Measurements from ENCODE around the gene TLL2.

The TLL2 gene

DNA sequence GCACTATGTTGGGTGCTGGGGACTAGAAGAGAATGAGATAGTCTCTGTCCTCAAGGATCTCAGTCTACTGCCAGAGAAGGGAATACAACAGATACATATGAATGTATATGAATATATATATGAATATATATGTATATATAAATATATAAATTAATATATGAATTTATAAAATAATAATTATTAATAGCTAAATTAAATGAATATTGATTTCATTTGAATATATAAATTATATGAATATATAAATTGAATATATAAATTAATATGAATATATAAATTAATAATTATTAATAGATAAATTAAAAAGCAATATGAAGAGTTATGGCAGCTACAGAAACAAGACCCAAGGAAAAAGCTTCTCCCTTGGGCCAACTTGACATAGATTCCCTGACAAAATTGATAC is 95.1 kb downstream of the TLL2 start:
- DNase-seq, result no peak

GRCh38 chr10:96417441-96417840 is 96.3 kb downstream of the TLL2 start:
- DNase-seq, result no peak

- no peak for DNase-seq
These were observed 97.1 kb downstream of the TLL2 start for GRCh38 chr10:96416643-96417042.

- no peak for DNase-seq
These were observed 97.7 kb downstream of the TLL2 start for GRCh38 chr10:96415891-96416554.

DNA sequence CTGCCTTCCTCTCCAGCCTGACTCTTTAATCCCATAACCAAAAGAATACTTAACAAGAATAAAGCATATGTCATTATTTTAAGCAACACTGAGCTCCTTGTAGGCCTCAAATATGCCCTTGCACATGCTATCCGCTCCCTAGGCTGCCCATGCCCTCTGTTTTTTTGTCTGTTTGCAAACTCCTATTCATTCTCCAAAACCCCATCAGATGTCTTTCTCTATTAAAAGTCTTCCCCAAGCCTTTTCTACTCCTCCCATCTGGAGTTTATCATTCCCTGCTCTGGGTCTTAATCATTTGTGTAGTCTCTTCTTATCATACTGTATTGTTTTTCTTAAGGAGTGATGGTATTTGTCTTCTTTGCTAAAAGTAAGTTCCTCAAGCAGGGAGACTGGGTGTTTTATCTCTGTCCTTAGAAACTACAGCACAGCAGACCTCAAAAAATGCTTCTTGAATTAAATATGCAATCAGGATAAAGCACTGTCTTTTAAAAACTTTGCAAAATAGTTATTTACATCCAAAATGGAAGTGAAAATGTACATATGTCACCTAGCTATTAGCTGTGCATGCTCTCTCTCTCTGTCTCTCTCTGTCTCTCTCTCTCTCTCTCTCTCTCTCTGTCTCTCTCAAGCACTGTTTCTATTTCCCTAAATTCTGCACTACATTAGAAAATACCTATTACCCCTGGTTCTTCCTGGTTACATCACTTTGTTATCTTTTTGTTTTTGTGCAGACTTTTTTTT is 98.4 kb downstream of the TLL2 start:
- no peak for DNase-seq

DNA sequence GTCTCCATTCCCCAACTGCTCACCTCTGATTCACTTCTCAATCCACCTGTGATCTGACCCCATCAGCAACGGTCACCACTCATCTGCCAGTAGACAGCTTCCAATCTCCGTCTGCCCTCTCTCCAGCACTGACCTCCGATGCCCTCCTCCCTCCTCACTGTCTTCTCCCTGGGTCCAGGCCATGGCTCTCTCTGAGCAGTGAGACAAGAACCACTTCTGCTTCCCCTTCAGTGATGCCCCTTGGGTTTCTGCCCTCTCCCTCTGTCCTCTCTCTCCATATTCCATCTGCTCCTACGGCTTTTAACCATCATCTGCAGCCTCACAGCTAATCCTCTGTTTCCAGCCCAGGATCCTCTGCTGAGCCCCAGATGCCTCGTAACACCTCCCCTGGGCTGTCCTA is 99.4 kb downstream of the TLL2 start:
- no peak for DNase-seq

- peak; percentile 4 for DNase-seq
These were observed 100.5 kb downstream of the TLL2 start for GRCh38 chr10:96413151-96413787.

GRCh38 chr10:96411716-96412320 is 101.9 kb downstream of the TLL2 start:
- no peak for DNase-seq

- no peak for DNase-seq
These were observed 103.4 kb downstream of the TLL2 start for GRCh38 chr10:96410296-96410695.

DNA sequence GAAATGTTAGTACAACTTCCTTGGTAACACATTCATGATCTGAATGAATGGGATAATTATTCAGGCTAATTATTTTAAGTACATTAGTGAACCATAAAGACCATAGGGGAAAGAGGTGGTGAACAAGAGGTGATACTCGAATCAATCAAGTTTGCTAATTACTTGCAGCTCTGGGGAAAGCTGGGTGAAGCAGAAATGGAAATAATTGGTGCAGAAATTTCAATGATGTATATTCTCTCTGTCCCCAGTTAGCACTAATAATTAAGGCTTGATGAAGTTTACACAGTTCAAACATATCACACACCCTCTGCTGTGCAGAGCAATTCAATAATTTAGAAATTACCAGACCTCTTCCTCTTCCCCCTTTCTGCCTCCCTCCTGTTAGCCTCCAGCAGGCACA is 105.5 kb downstream of the TLL2 start:
- DNase-seq, result no peak

- DNase-seq, result no peak
These were observed 106.1 kb downstream of the TLL2 start for GRCh38 chr10:96407560-96408069.

DNA sequence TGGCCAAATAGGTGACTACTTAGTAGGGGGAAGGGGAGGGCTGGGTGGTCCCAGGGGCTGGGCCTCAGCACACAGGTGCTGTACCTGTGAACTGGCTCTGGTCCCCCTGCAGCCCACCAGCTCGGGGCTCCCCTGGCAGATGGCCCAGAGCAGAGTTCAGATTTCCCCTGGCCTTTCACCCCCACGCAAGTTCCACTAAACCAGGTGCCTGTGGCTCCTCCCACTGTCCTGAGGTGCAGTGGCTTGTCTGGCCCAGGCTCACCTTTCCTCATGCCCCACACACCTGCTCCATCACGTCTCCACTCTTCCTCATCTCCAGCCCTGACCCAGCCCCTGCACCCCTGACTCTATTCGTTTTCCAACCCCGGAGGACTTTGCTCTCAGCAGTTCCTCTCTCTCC is 107.6 kb downstream of the TLL2 start:
- DNase-seq, result no peak

- DNase-seq, result no peak
These were observed 111.1 kb downstream of the TLL2 start for GRCh38 chr10:96402417-96403305.

GRCh38 chr10:96401036-96401435 is 112.7 kb downstream of the TLL2 start:
- peak; percentile 18 for DNase-seq

DNA sequence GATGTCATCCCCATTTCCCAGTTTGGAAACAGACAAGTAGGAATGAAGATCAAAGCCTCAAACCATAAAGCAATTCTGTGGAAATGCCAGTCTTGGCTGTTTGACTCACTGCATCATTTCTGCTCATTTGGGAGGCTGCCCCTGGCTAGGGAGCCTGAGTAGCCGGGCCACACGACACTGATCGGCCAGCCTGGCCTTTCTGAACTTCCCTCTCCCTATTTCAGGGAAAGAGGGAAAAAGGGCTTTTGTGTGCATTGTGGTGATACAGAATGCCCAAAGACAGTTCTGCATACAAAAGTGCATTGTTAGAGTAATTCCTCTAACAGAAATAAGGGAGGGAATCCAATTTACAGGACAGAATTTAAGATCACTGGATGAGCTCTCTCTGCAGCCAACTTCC is 113.3 kb downstream of the TLL2 start:
- no peak for DNase-seq

DNA sequence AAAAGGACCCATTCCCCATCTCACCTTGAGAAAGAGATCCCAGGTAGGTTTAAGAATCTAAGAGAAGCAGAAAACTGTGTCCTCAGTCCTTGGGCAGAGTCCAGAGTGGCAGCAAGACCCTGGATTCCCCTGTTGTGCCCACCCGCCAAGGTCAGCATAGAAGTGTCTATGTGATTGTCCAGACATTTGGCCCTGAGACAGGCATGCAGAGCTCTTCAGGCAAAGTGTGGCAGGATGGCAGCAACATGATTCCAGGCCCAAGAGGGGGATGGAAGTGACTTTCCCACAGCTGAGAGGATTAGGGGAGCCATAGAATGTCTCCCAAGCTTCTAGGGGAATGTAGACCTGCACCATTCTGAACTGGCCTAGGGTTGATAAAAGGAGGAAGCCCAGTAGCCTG is 115.8 kb downstream of the TLL2 start:
- DNase-seq, result no peak

- peak; percentile 62 for DNase-seq
These were observed 117.5 kb downstream of the TLL2 start for GRCh38 chr10:96395931-96396877.

DNA sequence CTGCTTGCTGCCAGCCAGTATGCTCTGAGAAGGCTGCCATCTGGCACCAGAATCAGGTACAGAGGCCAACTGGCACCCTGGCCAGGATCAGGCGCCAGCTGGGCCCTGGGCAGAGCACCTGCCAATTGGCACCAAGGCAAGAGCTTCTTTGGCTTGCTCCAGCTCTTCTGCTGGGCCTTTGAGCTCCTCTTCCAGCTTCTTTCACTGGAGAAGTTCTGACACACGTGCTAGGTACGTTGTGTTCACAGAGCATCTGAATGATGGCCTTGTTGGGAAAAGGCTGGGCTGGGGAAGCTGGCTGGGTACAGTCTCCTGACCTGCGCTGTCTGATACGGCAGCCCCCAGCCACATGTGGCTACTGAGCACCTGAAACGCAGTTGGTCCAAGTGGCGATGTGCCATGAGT is 123.3 kb downstream of the TLL2 start:
- no peak for DNase-seq

DNA sequence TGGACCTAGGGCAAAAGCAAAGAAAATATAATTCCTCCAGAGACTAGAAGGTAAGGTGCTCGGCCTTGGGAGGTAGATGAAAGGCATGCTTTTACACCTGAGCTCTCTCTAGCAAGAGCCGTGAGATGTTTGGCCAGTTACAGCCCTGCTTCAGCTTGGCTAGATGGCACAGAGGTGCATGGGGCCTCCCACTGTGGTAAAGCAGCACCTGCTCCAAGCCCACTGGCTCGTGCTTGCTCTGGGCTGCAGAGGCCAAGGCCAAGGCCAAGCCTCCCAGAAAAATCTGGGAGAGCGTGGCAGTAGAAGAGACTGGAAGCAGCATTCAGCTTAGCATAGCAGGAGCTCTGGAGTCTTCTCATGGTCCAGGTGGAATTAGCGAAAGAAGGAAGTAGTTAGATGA is 123.9 kb downstream of the TLL2 start:
- no peak for DNase-seq

GRCh38 chr10:96387601-96388000 is 126.1 kb downstream of the TLL2 start:
- DNase-seq, result no peak

DNA sequence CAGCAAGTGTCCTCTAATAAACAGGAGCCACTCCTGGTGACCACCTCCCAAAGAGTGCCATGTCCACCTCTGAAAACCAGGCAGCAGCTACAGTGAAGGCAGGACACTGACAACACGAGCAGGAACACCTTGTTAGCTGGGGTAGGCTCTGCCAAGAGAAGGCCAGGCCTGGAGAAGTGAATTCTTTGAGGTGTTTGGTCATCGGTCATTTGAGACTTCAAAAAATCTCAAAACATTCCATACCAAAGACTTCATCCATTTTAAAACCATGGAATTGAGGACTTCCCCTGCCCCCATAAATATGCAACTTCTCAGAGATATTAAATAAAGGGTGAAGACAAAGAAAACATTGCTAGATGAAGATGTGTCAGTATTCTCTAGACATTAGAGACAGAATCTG is 126.6 kb downstream of the TLL2 start:
- DNase-seq, result no peak
